Gastroesophageal sphincter (tissue), 4 donors: Measurements from ENCODE around the gene NRARP. TPM values are rescaled to one million over a fixed set of nuclear protein-coding genes. Genes with fewer than 3 reads are reported as not detected.
A peak's percentile ranks its signal among the peaks of the same experiment; 100 is the strongest.
"Not testable (repeated sequence)": the region's sequence is repeated elsewhere in the genome, so short reads cannot be mapped to it uniquely, and the experiment has no call there.

Experiments
- ATAC-seq: fragments of 150-250 bp; one replicate; pipeline ENCODE4 v1.9.1; 2016; ENCODE audit warnings: mild to moderate bottlenecking, moderate library complexity
- H3K27ac ChIP-seq, 4 donors: fragments of 200-600 bp; sonication (generic) in 3 of 4; 1 replicate in 3 of 4; 2 replicates in 1 of 4; pipeline ENCODE4 v1.5.1; 2016 to 2019
- H3K27me3 ChIP-seq: fragments of 200-600 bp; sonication (generic); one replicate; pipeline ENCODE4 v1.5.1; 2019
- H3K36me3 ChIP-seq, 2 donors: fragments of 200-600 bp; sonication (generic); one replicate each; pipeline ENCODE4 v1.5.1; 2019; ENCODE audit warnings: control low read depth in 1 of 2
- H3K4me1 ChIP-seq, 3 donors: fragments of 200-600 bp; sonication (generic); 1 replicate in 2 of 3; 2 replicates in 1 of 3; pipeline ENCODE4 v1.5.1; 2016 to 2019; ENCODE audit warnings: control low read depth in 2 of 3
- H3K4me3 ChIP-seq, 2 donors: fragments of 200-600 bp; sonication (generic); one replicate each; pipeline ENCODE4 v1.5.1; 2019; ENCODE audit warnings: mild to moderate bottlenecking in 1 of 2, moderate library complexity in 1 of 2
- H3K9me3 ChIP-seq, 3 donors: fragments of 200-600 bp; sonication (generic); one replicate each; pipeline ENCODE4 v1.5.1; 2017 to 2019; ENCODE audit warnings: control low read depth in 2 of 3
- EP300 ChIP-seq: sonication (generic); formaldehyde crosslinking; IDR thresholded peaks from one replicate; pipeline ENCODE4 v1.6.1; 2017; ENCODE audit warnings: antibody characterized with exemption, mild to moderate bottlenecking
- POLR2A ChIP-seq, 2 donors: fragments of 450-650 bp; IDR thresholded peaks; one replicate each; pipeline ENCODE4 v1.6.1; 2017; ENCODE audit warnings: antibody characterized with exemption in 2 of 2, mild to moderate bottlenecking in 2 of 2, moderate library complexity in 1 of 2
- POLR2AphosphoS5 ChIP-seq: sonication (generic); formaldehyde crosslinking; IDR thresholded peaks from one replicate; pipeline ENCODE4 v1.6.1; 2017; ENCODE audit warnings: antibody characterized with exemption
- WGBS, 2 donors: methylation state at CpG; one replicate each; pipeline ENCODE4 v1.1.5; 2018; ENCODE audit warnings: low coverage in 1 of 2; 5-methylcytosine and 5-hydroxymethylcytosine counted together
- total RNA-seq, 4 donors: library from RNA; depleted of rRNA; stranded (reverse); fragments of >200 nt; gene quantifications; one replicate each; pipeline ENCODE4 v1.1.0, GENCODE V29; 2016
- TF ChIP-seq, protein P1 (sequence below), 4 experiments: fragments of 200-600 bp in 2 of 4; fragments of 450-650 bp in 2 of 4; sonication (generic) in 1 of 4; IDR thresholded peaks; one replicate each; pipeline ENCODE4 v1.5.1; 2017 to 2019; ENCODE audit warnings: antibody characterized with exemption in 4 of 4, mild to moderate bottlenecking in 2 of 4, moderate library complexity in 2 of 4

The NRARP gene
- total RNA-seq, 4 donors from 2014 or later, result 3.8 to 11.3 (median 4.3) TPM

DNA sequence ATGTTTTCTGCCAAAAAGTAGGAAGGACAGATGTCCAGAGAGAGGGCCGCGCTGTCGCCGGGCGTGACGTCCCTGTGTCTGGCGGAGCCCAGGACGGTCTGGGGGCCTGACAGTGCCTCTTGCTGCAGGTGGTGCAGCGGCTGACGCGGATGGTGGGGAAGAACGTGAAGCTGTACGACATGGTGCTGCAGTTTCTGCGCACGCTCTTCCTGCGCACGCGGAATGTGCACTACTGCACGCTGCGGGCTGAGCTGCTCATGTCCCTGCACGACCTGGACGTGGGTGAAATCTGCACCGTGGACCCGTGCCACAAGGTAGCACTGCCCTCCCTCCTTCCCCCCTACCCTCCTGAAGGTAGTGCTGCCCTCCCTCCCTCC, 39.2 kb downstream of the NRARP start:
- no peak overlapping the region for H3K27ac ChIP-seq
- no peaks in the 10 kb centered on the region for H3K9me3 ChIP-seq
- WGBS, 2 donors, result 84 to 85% methylated on average over 9 to 14 of the region's 24 CpGs
- H3K36me3 ChIP-seq, result peaks cover 0 to 73% of the 10 kb centered on the region in 2 donors
- peaks cover 0 to 14% (median 0%) of the 10 kb centered on the region in 3 donors for H3K4me1 ChIP-seq
- no peak overlapping the region for H3K4me3 ChIP-seq
- H3K27me3 ChIP-seq, result no peaks in the 10 kb centered on the region
- ATAC-seq, result no peak
- TF ChIP-seq POLR2A (IDR thresholded peaks at IDR 0.05) (no peak), EP300 (no peak), POLR2AphosphoS5 (no peak)
- TF ChIP-seq, protein P1, sequence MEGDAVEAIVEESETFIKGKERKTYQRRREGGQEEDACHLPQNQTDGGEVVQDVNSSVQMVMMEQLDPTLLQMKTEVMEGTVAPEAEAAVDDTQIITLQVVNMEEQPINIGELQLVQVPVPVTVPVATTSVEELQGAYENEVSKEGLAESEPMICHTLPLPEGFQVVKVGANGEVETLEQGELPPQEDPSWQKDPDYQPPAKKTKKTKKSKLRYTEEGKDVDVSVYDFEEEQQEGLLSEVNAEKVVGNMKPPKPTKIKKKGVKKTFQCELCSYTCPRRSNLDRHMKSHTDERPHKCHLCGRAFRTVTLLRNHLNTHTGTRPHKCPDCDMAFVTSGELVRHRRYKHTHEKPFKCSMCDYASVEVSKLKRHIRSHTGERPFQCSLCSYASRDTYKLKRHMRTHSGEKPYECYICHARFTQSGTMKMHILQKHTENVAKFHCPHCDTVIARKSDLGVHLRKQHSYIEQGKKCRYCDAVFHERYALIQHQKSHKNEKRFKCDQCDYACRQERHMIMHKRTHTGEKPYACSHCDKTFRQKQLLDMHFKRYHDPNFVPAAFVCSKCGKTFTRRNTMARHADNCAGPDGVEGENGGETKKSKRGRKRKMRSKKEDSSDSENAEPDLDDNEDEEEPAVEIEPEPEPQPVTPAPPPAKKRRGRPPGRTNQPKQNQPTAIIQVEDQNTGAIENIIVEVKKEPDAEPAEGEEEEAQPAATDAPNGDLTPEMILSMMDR (IDR thresholded peaks at IDR 0.05), result no peak

DNA sequence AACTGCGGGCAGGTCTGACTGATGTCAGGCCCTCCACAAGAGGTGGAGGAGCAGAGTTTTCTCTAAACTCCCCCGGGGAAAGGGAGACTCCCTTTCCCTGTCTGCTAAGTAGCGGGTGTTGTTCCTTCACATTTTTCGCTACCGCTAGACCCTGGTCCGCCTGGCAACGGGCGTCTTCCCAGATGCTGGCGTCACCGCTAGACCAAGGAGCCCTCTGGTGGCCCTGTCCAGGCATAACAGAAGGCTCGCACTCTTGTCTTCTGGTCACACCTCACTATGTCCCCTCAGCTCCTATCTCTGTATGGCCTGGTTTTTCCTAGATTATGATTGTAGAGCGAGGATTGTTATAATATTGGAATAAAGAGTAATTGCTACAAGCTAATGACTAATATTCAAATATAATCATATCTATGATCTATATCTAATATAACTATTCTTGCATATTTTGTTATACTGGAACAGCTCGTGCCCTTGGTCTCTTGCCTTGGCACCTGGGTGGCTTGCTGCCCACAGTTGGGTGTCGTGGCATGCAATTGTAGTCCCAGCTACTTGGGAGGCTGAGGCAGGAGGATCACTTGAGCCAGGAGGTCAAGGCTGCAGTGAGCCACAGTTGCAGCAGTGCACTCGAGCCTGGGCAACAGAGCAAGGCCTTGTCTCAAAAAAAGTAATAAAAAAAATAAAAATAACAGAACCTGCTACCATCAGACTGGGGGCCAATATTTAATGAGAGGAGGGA, 39.7 kb downstream of the NRARP start:
- H3K4me3 ChIP-seq, H3K9me3 ChIP-seq, H3K27me3 ChIP-seq, ATAC-seq, H3K27ac ChIP-seq: not testable (repeated sequence)
- peaks cover 0 to 72% of the 10 kb centered on the region in 2 donors for H3K36me3 ChIP-seq
- TF ChIP-seq, protein P1 (IDR thresholded peaks at IDR 0.05), result peak in 2 of 4 experiments; percentile 36 to 59
- WGBS, 2 donors, result 46 to 53% methylated on average over 6 to 11 of the region's 15 CpGs
- H3K4me1 ChIP-seq, result peaks cover 0 to 10% (median 0%) of the 10 kb centered on the region in 3 donors

DNA sequence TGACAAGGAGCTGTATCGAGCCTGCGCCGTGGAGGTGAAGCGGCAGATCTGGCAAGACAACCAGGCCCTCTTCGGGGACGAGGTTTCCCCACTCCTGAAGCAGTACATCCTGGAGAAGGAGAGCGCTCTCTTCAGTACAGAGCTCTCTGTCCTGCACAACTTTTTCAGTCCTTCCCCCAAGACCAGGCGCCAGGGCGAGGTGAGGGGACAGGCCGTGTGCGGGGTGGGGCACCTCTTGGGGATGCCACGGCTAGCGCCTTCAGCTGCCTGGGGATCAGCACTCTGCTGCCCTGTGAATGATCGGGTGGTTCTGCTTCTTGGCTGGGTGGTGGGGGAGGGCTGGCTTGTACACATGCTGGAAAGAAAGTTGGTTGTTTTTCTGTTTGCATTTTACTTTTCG, 45.2 kb downstream of the NRARP start:
- H3K36me3 ChIP-seq, result peaks cover 0 to 41% of the 10 kb centered on the region in 2 donors
- WGBS, 2 donors, result 82% methylated on average over 7 of the region's 15 CpGs; no CpG with 5 or more reads in 1 of the 2 donors
- peaks cover 0 to 34% (median 19%) of the 10 kb centered on the region in 3 donors for H3K4me1 ChIP-seq
- no peak for ATAC-seq
- no peaks in the 10 kb centered on the region for H3K27me3 ChIP-seq
- H3K4me3 ChIP-seq, result peak overlapping the region in 1 of 2 donors; percentile 90
- H3K9me3 ChIP-seq, result no peaks in the 10 kb centered on the region
- TF ChIP-seq POLR2AphosphoS5 (no peak), EP300 (no peak), POLR2A (IDR thresholded peaks at IDR 0.05) (no peak)
- TF ChIP-seq, protein P1 (IDR thresholded peaks at IDR 0.05), result no peak
- H3K27ac ChIP-seq, result no peak overlapping the region

DNA sequence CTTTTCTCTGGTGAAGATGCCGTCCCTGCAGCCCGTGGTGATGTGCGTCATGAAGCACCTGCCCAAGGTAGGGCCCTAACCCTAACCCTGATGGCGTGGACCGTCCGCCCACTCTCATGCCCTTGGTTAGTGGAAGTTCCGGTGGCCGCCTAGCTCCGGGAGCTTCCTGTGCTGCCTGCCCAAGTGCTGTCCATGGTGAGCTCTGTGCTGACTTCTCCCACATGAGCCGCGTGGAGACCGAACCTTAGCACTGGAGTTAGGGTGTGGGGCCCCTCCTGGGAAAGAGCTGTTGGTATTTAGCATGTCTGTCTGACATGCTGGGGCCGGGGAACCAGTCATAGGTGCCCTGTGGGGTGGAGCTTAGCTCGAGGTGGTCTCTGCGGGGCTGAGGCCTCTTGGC, 45.7 kb downstream of the NRARP start:
- Histone ChIP-seq H3K4me1 (peaks cover 0 to 31% (median 19%) of the 10 kb centered on the region in 3 donors), H3K27me3 (peaks cover 2% of the 10 kb centered on the region), H3K27ac (no peak overlapping the region), H3K36me3 (peaks cover 0 to 41% of the 10 kb centered on the region in 2 donors), H3K9me3 (no peaks in the 10 kb centered on the region), H3K4me3 (peak overlapping the region in 1 of 2 donors; percentile 90)
- no peak for TF ChIP-seq POLR2AphosphoS5
- no peak for TF ChIP-seq POLR2A (IDR thresholded peaks at IDR 0.05)
- TF ChIP-seq, protein P1 (IDR thresholded peaks at IDR 0.05), result no peak
- TF ChIP-seq EP300, result no peak
- no CpG with 5 or more reads among the region's 15 CpGs for WGBS, 2 donors
- ATAC-seq, result no peak
